Suprapubic skin (tissue), 4 donors: ENCODE data around the gene BRME1. TPM values are rescaled to one million over a fixed set of nuclear protein-coding genes. Genes with fewer than 3 reads are reported as not detected.

Source experiments
- DNase-seq, 2 donors: peaks; one replicate each; pipeline ENCODE4 v3.0.0-alpha.2; 2019; ENCODE audit warnings: low spot score in 2 of 2
- H3K27ac ChIP-seq: fragments of 200-600 bp; sonication (generic); one replicate; pipeline ENCODE4 v1.5.1; 2019
- H3K27me3 ChIP-seq: fragments of 200-600 bp; sonication (generic); one replicate; pipeline ENCODE4 v1.5.1; 2019
- H3K36me3 ChIP-seq: fragments of 200-600 bp; sonication (generic); one replicate; pipeline ENCODE4 v1.5.1; 2019
- H3K4me1 ChIP-seq: fragments of 200-600 bp; sonication (generic); one replicate; pipeline ENCODE4 v1.5.1; 2019
- H3K4me3 ChIP-seq: fragments of 200-600 bp; sonication (generic); one replicate; pipeline ENCODE4 v1.5.1; 2019; ENCODE audit warnings: mild to moderate bottlenecking
- H3K9me3 ChIP-seq: fragments of 200-600 bp; sonication (generic); one replicate; pipeline ENCODE4 v1.5.1; 2019
- EP300 ChIP-seq: sonication (generic); formaldehyde crosslinking; IDR thresholded peaks from one replicate; pipeline ENCODE4 v1.6.1; 2017; ENCODE audit warnings: antibody characterized with exemption
- POLR2A ChIP-seq, 2 donors: fragments of 450-650 bp; IDR thresholded peaks; one replicate each; pipeline ENCODE4 v1.6.1; 2017; ENCODE audit warnings: antibody characterized with exemption in 2 of 2, mild to moderate bottlenecking in 2 of 2, moderate library complexity in 2 of 2
- POLR2AphosphoS5 ChIP-seq, 3 donors: sonication (generic); formaldehyde crosslinking; IDR thresholded peaks; one replicate each; pipeline ENCODE4 v1.6.1; 2017; ENCODE audit warnings: antibody characterized with exemption in 3 of 3
- WGBS: methylation state at CpG from one replicate; pipeline ENCODE4 v1.1.5; 2018; 5-methylcytosine and 5-hydroxymethylcytosine counted together
- total RNA-seq, 4 donors: library from RNA; depleted of rRNA; stranded (reverse); fragments of >200 nt; gene quantifications; one replicate each; pipeline ENCODE4 v1.1.0, GENCODE V29; 2016
- TF ChIP-seq, protein P1 (sequence below), 2 donors: fragments of 200-600 bp in 1 of 2; fragments of 450-650 bp in 1 of 2; sonication (generic) in 1 of 2; IDR thresholded peaks; one replicate each; pipeline ENCODE4 v1.5.1; 2016 to 2019; ENCODE audit warnings: antibody characterized with exemption in 2 of 2, mild to moderate bottlenecking in 1 of 2, moderate library complexity in 1 of 2

Gene BRME1
- total RNA-seq, 4 donors from 2014 or later: 7.6 to 23.0 (median 9.9) TPM

DNA sequence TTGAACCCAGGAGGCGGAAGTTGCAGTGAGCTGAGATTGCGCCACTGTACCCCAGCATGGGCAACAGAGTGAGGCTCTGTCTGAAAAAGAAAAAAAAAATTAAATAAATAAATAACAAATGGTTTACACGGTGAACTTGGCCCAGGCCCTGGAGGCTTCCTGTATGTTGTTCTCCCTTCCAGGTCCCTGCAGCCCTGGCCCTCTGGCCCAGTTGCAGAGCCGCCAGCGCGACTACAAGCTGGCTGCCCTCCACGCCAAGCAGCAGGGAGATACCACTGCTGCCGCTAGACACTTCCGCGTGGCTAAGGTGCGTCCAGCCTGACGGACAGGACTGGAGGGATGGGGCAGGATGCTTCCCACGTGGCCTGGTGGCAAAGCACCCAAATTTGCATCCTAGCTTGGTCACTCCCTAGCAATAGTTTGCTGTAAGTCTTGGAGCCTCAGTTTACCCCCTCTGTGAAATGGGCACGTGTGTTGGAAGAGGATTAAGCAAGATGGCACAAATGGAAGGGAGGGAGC, 12.0 kb upstream of the BRME1 start:
- TF ChIP-seq POLR2A (IDR thresholded peaks at IDR 0.05): no peak
- TF ChIP-seq POLR2AphosphoS5 (IDR thresholded peaks at IDR 0.05): no peak
- TF ChIP-seq, protein P1, sequence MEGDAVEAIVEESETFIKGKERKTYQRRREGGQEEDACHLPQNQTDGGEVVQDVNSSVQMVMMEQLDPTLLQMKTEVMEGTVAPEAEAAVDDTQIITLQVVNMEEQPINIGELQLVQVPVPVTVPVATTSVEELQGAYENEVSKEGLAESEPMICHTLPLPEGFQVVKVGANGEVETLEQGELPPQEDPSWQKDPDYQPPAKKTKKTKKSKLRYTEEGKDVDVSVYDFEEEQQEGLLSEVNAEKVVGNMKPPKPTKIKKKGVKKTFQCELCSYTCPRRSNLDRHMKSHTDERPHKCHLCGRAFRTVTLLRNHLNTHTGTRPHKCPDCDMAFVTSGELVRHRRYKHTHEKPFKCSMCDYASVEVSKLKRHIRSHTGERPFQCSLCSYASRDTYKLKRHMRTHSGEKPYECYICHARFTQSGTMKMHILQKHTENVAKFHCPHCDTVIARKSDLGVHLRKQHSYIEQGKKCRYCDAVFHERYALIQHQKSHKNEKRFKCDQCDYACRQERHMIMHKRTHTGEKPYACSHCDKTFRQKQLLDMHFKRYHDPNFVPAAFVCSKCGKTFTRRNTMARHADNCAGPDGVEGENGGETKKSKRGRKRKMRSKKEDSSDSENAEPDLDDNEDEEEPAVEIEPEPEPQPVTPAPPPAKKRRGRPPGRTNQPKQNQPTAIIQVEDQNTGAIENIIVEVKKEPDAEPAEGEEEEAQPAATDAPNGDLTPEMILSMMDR (IDR thresholded peaks at IDR 0.05): no peak
- TF ChIP-seq EP300: no peak
- Histone ChIP-seq H3K4me1 (no peaks in the 10 kb centered on the region), H3K4me3 (no peak overlapping the region), H3K27me3 (no peaks in the 10 kb centered on the region), H3K36me3 (peaks cover 88% of the 10 kb centered on the region), H3K9me3 (no peaks in the 10 kb centered on the region), H3K27ac (no peak overlapping the region)
- WGBS: 88% methylated on average over 14 of the region's 14 CpGs
- no peak for DNase-seq

DNA sequence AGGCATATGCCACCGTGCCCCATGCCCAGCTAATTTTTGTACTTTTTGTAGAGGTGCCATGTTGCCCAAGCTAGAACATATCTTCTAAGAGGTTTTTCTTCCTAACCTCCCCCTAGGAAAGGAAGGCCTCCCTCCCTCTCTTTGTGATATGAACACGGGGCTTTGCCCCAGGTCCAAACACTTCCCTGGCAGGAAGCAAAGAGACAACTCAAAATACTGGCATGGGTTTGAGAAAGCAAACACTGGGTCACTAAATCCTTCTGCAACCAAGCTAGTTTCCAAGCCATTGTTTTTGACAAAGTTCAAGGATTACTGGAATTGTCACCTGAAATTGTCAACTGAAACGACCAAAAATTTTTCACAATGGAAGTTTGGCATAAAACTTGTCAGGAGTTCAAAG, 8.9 kb upstream of the BRME1 start:
- H3K9me3 ChIP-seq: no peaks in the 10 kb centered on the region
- H3K4me1 ChIP-seq: no peaks in the 10 kb centered on the region
- TF ChIP-seq, protein P1 (IDR thresholded peaks at IDR 0.05): no peak
- TF ChIP-seq POLR2A (IDR thresholded peaks at IDR 0.05) (no peak), POLR2AphosphoS5 (IDR thresholded peaks at IDR 0.05) (no peak), EP300 (no peak)
- H3K27me3 ChIP-seq: no peaks in the 10 kb centered on the region
- H3K27ac ChIP-seq: no peak overlapping the region
- H3K36me3 ChIP-seq: peaks cover 77% of the 10 kb centered on the region
- H3K4me3 ChIP-seq: no peak overlapping the region
- WGBS: 82% methylated on average over 3 of the region's 3 CpGs
- no peak for DNase-seq

DNA sequence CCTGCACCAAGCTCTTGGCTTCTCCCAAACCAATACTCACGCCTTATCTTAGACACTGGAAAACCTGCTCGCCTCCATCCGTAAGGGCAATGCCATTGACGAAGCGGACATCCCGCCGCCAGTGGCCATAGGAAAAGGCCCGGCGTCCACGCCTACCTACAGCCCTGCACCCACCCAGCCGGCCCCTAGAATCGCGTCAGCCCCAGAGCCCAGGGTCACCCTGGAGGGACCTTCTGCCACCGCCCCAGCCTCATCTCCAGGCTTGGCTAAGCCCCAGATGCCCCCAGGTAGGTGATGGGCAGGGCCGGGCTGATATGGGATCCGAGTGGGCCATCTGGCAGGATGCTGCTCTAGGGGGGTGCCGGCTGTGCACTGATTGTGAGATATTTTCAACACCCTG, 7.4 kb upstream of the BRME1 start:
- no peaks in the 10 kb centered on the region for H3K4me1 ChIP-seq
- no peaks in the 10 kb centered on the region for H3K27me3 ChIP-seq
- TF ChIP-seq POLR2A (IDR thresholded peaks at IDR 0.05) (no peak), POLR2AphosphoS5 (IDR thresholded peaks at IDR 0.05) (no peak), EP300 (no peak)
- TF ChIP-seq, protein P1 (IDR thresholded peaks at IDR 0.05): no peak
- 91% methylated on average over 10 of the region's 17 CpGs for WGBS
- H3K27ac ChIP-seq: no peak overlapping the region
- H3K9me3 ChIP-seq: no peaks in the 10 kb centered on the region
- H3K36me3 ChIP-seq: peaks cover 63% of the 10 kb centered on the region
- H3K4me3 ChIP-seq: no peak overlapping the region
- DNase-seq: no peak

DNA sequence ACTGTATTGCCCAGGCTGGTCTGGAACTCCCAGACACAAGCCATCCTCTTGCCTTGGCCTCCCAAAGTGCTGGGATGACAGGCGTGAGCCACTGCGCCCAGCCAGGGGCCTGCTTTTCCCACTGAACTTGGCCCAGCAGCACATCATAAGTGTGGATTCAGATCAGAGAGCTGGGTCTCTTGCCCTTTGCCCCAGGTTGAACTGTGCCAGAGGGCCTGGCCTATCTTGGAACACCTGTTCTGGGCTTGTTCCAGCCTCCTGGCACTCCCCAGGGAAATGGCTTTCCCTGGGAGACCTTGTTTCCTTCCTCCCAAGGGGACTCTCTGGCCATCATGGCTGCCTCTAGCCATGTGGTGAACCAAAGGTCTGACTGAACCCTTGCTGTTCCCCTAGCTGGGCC, 3.5 kb upstream of the BRME1 start:
- Histone ChIP-seq H3K27ac (no peak overlapping the region), H3K27me3 (no peaks in the 10 kb centered on the region), H3K9me3 (no peaks in the 10 kb centered on the region), H3K4me1 (peaks cover 17% of the 10 kb centered on the region), H3K36me3 (peaks cover 33% of the 10 kb centered on the region), H3K4me3 (no peak overlapping the region)
- no peak for TF ChIP-seq POLR2AphosphoS5 (IDR thresholded peaks at IDR 0.05)
- TF ChIP-seq, protein P1 (IDR thresholded peaks at IDR 0.05): no peak
- no peak for DNase-seq
- 92% methylated on average over 2 of the region's 2 CpGs for WGBS

GRCh38 chr19:13908674-13909073, 2.8 kb upstream of the BRME1 start:
- Histone ChIP-seq H3K27me3 (no peaks in the 10 kb centered on the region), H3K36me3 (peaks cover 25% of the 10 kb centered on the region), H3K4me3 (no peak overlapping the region), H3K9me3 (no peaks in the 10 kb centered on the region), H3K27ac (no peak overlapping the region), H3K4me1 (peaks cover 17% of the 10 kb centered on the region)
- WGBS: 93% methylated on average over 8 of the region's 8 CpGs
- TF ChIP-seq POLR2AphosphoS5 (IDR thresholded peaks at IDR 0.05): no peak
- TF ChIP-seq EP300: no peak
- no peak for TF ChIP-seq POLR2A (IDR thresholded peaks at IDR 0.05)
- TF ChIP-seq, protein P1 (IDR thresholded peaks at IDR 0.05): no peak
- DNase-seq: no peak
